ENCODE results near the gene PGD. TPM values are rescaled to one million over a fixed set of nuclear protein-coding genes. Genes with fewer than 3 reads are reported as not detected.
A peak's percentile ranks its signal among the peaks of the same experiment; 100 is the strongest.

The PGD gene
- total RNA-seq, 1 experiment from 2014 or later = 291 TPM

GRCh38 chr1:10434590-10434989 lies 35.7 kb downstream of the PGD start:
- Histone ChIP-seq H2BK20ac (ENCODE audit: low read depth, low read length, poor library complexity, severe bottlenecking) (no peak overlapping the region), H2AK5ac (ENCODE audit: insufficient read length, low read length) (no peak overlapping the region), H3K18ac (ENCODE audit: insufficient read length, low read depth, low read length) (no peak overlapping the region), H3K27me3 (ENCODE audit: insufficient read depth, low read length) (no peaks in the 10 kb centered on the region), H2BK12ac (ENCODE audit: insufficient read length, low read depth, low read length) (no peak overlapping the region), H3K56ac (ENCODE audit: insufficient read length, low read depth, low read length) (no peak overlapping the region), H3K4me2 (ENCODE audit: insufficient read depth, insufficient read length, low read length) (no peak overlapping the region), H2BK5ac (ENCODE audit: insufficient read length, low read length) (no peak overlapping the region), H3K23ac (ENCODE audit: insufficient read length, low read depth, low read length) (no peak overlapping the region), H2AFZ (ENCODE audit: low read length) (no peak overlapping the region), H4K8ac (replicated peaks; ENCODE audit: insufficient read length, low read depth, low read length) (no peak overlapping the region), H3K27ac (ENCODE audit: insufficient read length, low read depth, low read length) (no peak overlapping the region), H3K4me1 (ENCODE audit: insufficient read depth, low read length) (no peaks in the 10 kb centered on the region), H3K79me1 (ENCODE audit: insufficient read depth, low read depth, low read length, poor library complexity, severe bottlenecking) (no peaks in the 10 kb centered on the region), H2BK120ac (ENCODE audit: low read depth, low read length, poor library complexity, severe bottlenecking) (no peak overlapping the region), H4K20me1 (ENCODE audit: control insufficient read depth, insufficient read depth, insufficient read length) (no peaks in the 10 kb centered on the region), H4K91ac (ENCODE audit: insufficient read length, low read depth, low read length) (no peak overlapping the region), H3K14ac (ENCODE audit: insufficient read depth, low read length) (no peak overlapping the region), H3K79me2 (ENCODE audit: insufficient read depth, low read length) (no peaks in the 10 kb centered on the region), H2BK15ac (ENCODE audit: low read depth, low read length) (no peak overlapping the region), H4K5ac (ENCODE audit: insufficient read length, low read depth, low read length) (no peak overlapping the region), H3K9ac (ENCODE audit: extremely low read depth, insufficient read length, low read length) (no peak overlapping the region), H3K23me2 (ENCODE audit: insufficient read length, low read depth, low read length, poor library complexity, severe bottlenecking) (peaks cover 4% of the 10 kb centered on the region), H3K4ac (ENCODE audit: low read depth, low read length) (no peak overlapping the region), H3K9me3 (ENCODE audit: control insufficient read depth, low read depth, low read length) (no peaks in the 10 kb centered on the region), H3T11ph (ENCODE audit: low read length) (no peak overlapping the region)
- H3K36me3 Mint-ChIP-seq (ENCODE audit: insufficient read depth in 1 of 3, low read depth in 3 of 3) = peaks cover 0 to 2% (median 1%) of the 10 kb centered on the region in 3 experiments; a peak in 2 of 7 replicates
- TF ChIP-seq CTCF (conservative IDR thresholded peaks at IDR 0.05) = no peak
- no peaks in the 10 kb centered on the region for H3K27me3 Mint-ChIP-seq (ENCODE audit: low read depth)
- H3K4me1 Mint-ChIP-seq = peaks cover 12% of the 10 kb centered on the region in 2 experiments
- H3K9me3 Mint-ChIP-seq = no peaks in the 10 kb centered on the region
- peak overlapping the region in 1 of 3 experiments; percentile 57; a peak in 1 of 7 replicates for H3K27ac Mint-ChIP-seq
- no CpG with 5 or more reads among the region's 5 CpGs for WGBS (ENCODE audit: extremely low coverage, insufficient read length, low lambda C conversion rate)
- H3K4me3 Mint-ChIP-seq = no peak overlapping the region
- no peak for DNase-seq
